GDM1 (cell line): ENCODE measurements around the gene HGF.
"Not testable (repeated sequence)": the region's sequence is repeated elsewhere in the genome, so short reads cannot be mapped to it uniquely, and the experiment has no call there.

Experiments used
- DNase-seq: peaks from one replicate; lab custom pipeline; 2025; lab: John Stamatoyannopoulos, UW

Gene HGF

DNA sequence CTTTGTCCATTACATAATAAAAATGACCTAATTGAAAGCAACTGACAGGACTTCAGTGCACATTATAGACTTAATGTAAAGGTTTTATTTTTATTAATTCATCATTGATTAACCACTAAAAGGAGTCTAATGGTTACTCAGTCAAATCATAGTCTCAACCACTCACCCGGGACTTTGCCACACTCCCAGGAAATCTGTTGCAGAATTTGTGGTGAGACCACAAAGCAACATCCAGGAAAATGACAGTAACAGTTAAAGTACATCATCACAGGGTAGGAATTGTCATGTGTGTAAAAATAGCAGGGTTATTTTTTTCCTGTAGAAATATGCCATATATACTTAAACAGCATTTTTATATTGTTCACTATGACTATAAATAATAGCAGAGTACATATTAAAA lies 6.3 kb upstream of the HGF start:
- no peak for DNase-seq

GRCh38 chr7:81775560-81775959 lies 5.7 kb upstream of the HGF start:
- DNase-seq: no peak

- DNase-seq: no peak
These were observed 4.7 kb upstream of the HGF start for GRCh38 chr7:81774551-81774950.

- DNase-seq: no peak
These were observed 929 bp upstream of the HGF start for GRCh38 chr7:81770728-81771223.

GRCh38 chr7:81768951-81769778 lies 682 bp downstream of the HGF start:
- no peak for DNase-seq

DNA sequence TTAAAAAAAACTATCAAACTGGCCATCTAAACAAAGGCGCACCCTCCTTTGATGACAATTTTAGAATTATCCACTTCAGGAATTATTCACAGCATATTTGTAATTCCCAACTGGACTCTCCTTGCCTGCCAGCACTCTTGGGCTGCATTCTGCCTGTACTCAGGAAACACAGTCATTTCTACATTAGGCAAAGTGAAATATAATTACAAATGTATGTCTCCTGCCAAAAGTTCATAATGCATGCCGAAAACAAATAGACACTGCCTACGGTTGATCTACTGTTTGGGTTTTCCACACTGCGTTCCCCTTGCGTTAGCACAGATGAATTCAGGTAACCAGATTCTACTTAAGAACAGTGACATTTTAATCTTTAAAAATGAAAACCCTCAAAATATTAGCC lies 1.9 kb downstream of the HGF start:
- DNase-seq: no peak

DNA sequence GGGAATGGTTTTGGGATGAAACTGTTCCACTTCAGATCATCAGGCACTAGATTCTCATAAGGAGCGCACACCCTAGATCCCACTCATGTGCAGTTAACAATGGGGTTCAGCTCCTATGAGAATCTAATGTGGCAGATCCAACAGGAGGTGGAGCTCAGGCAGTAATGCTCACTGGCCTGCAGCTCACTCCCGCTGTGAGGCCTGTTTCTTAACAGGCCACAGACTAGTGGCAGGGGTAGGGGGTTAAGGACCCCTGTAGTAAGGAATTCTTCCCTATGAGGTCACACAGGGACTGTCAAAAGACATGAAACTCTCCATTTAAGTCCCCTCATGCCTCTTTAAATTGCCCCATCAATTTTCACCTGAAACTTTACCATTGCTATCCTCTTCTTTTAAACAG lies 8.0 kb downstream of the HGF start:
- DNase-seq: no peak

- no peak for DNase-seq
These were observed 8.8 kb downstream of the HGF start for GRCh38 chr7:81761031-81761430.

DNA sequence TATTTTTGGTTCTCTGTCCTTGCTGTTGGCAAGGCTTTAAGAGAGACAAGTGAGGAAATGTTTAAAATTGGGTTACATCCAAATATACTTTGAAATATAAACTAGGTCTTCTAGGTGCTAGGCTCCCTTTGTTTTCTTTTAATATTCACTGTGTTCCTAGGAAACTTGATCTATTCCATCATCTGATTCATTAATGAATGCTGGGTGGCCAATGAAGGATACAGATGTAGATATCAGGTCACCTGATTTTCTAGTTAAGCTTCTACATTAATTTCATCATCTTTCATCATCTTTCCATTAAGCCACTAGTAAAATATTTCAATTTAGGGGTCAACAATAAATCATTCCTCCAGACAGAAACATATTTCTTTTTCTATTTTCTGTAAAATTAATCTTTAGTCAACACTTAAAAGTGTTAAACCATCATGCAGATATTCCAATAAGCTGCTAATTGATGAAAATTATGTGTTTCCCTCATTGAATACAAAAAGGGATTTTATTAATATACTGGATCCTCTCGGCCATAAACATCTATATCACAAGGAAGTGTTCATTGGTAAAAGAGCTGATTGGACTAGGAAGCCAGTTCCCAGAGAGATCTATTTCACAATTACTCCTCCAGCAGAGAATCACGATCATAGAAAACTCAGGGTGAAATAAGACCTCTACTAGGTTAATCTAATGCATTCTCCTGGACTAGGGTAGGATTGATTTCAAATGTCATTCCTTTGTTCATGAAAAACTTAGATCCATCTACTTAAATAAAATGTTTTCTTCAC lies 14.7 kb downstream of the HGF start:
- DNase-seq: no peak

- no peak for DNase-seq
These were observed 16.5 kb downstream of the HGF start for GRCh38 chr7:81753392-81753791.

DNA sequence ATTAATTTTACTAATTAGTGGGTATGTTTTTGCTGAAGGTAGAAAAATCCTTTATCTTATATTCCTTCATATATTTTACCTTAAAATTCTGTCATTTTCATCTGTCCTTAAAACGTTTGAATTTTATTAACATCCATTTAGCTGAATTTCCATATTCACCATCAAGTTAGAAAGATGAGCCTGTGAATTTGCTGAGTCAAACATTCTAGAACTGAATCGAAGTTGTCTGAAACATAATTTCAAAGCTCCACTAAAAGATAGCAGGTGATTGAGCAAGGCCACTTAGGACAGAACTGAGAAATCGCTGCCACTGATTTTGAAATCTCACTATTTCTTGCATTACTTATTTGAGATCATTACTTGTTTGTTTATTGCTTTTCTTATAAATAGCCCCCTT lies 17.5 kb downstream of the HGF start:
- no peak for DNase-seq

- DNase-seq: no peak
These were observed 18.1 kb downstream of the HGF start for GRCh38 chr7:81751619-81752317.

DNA sequence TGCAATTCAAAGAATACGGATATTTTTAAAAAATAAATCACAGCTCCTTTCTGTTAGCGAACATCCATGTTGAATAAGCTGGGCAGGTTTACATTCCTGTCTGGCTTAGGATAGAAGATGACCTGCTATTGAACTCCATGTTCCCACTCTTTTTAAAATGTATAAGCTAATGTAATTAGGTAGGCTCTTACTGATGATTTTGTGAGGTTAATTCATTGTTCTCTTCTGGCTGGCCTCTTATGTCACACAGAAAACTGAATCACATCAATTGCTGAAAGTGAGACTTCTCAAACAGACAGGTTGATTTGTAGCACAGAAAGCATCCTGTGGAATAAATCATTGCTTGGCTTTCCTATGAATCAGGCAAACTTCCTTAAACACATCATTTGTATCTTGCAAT lies 24.2 kb downstream of the HGF start:
- no peak for DNase-seq

GRCh38 chr7:81744389-81744788 lies 25.5 kb downstream of the HGF start:
- DNase-seq: no peak

GRCh38 chr7:81743665-81744064 lies 26.2 kb downstream of the HGF start:
- DNase-seq: no peak

DNA sequence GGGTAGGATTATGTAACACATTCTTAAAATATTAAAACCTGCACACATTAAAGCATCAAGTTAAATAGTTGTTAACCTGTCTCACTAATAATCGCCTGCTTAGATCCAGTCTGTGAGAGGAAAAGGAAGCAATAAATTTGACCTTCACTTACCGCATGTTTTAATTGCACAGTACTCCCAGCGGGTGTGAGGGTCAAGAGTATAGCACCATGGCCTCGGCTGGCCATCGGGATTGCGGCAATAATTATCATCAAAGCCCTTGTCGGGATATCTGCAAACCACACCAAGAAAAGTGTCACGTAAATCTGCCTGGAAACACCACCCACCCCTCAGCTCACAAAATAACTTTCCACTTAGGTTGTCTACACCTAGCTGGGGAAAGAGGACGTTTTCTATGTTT lies 26.6 kb downstream of the HGF start:
- DNase-seq: no peak

DNA sequence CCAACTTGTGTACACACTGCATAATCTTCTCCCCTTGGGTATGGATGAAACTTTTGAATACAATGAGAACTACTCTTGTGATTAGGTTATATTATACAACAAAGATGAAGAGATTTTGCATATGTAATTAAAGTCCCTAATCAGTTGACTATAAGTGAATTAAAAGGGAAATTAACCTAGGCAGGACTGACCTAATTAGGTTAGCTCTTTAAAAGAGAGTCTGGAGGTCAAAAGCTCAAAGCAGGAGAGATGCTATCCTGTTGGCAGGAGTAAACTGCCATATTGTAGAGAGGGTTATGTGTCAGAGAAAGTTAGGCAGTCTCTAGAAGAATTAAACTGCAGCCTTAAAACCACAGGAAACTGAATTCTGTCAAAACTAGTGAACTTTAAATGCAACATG lies 29.4 kb downstream of the HGF start:
- no peak for DNase-seq

GRCh38 chr7:81736091-81736490 lies 33.8 kb downstream of the HGF start:
- no peak for DNase-seq

DNA sequence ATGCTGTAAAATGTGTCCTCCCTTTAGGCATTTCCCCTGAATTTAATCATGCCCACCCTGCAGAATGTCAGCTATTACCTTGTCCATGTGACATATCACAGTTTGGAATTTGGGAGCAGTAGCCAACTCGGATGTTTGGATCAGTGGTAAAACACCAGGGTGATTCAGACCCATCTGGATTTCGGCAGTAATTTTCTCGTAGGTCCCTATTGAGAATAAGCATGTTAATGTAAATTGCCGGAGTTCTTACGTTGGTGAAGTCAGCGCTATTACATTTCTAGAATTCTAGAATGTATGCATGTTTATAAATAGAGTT lies 44.1 kb downstream of the HGF start:
- DNase-seq: no peak

DNA sequence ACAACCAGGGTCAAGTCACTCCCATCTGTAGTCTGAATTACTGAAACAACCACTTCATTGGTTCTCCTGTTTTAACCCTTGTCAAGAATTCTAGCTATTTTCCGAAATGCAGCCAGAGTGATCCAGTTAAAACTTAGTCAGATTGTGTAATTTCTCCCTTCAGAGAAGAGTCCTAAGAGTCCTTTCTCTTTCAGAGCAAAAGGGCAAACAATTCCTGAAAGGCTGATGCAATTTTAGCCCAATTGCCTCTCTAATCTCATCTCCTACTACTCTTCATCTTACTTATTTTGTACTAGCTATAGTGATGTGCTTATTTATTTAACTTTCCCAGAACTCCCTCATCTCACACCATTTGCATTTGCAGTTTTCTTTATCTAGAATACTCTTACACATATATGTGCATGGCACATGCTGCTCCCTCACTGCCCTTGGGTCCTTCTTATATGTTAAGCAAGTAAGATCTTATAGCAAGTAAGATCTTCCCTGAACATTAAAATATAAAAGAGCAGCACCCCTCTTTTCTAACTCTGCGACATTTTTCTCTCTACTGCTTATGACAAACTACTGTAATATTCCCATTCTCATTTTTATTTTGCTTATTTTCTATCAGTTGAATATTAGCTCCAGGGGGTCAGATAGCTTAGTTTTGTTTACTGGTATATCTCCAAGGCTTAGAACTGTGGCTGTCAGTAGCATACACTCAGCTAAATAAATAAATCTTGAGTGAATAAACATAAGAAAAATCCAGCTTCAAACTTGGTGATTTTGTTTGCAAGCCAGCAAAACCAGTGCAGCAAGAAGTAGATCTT lies 44.6 kb downstream of the HGF start:
- no peak for DNase-seq

DNA sequence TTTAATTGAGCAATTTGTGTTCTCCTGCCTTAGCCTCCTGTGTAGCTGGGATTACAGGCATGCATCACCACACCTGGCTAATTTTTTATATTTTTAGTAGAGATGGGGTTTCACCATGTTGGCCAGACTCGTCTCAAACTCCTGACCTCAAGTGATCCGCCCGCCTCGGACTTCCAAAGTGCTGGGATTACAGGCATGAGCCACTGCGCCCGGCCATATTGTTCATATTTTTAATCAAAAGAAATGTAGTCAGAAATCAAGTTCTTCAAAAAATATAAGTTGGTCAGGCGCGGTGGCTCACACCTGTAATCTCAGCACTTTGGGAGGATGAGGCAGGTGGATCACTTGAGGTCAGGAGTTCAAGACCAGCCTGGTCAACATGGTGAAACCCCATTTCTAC lies 47.6 kb downstream of the HGF start:
- not testable (repeated sequence) for DNase-seq

DNA sequence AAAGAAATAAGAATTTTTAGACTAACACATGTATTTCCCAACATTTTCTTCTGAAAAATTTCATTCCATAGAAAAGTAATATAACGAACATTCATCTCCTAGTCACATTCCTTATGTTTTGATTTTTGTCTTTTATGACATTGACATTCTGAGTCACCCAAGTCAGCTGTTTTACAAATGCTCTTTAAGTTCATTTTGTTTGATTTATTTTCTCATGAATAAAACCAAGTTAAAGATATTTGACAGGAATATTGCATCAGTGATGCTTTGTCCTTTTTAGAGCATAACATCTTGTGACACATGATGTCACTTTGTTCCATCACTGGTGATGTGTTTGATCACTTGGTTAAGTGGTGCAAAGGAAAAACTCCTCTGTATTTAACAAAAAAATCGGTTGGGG lies 48.4 kb downstream of the HGF start:
- no peak for DNase-seq
